Stimulated activated CD8-positive, alpha-beta memory T cell treated with anti-CD3 and anti-CD28 coated beads, Interleukin-12 subunit alpha, Interleukin-12 subunit beta, amount 100 ng/mL, for 1 hour (primary cell): ENCODE results near the gene KCNN3.

ENCODE experiments used
- DNase-seq: peaks from one replicate; pipeline ENCODE4 v3.0.0-alpha.2; 2020; ENCODE audit warnings: low read depth

KCNN3 gene

GRCh38 chr1:154840269-154841176 is 29.6 kb downstream of the KCNN3 start:
- DNase-seq: no peak

GRCh38 chr1:154839691-154840090 is 30.4 kb downstream of the KCNN3 start:
- no peak for DNase-seq

- no peak for DNase-seq
Observed at GRCh38 chr1:154838988-154839387, 31.1 kb downstream of the KCNN3 start.

- no peak for DNase-seq
Observed at GRCh38 chr1:154838461-154838860, 31.6 kb downstream of the KCNN3 start.

- DNase-seq: no peak
Observed at GRCh38 chr1:154837672-154838171, 32.4 kb downstream of the KCNN3 start.

- DNase-seq: no peak
Observed at GRCh38 chr1:154837034-154837671, 32.9 kb downstream of the KCNN3 start.

- no peak for DNase-seq
Observed at GRCh38 chr1:154835531-154836324, 34.4 kb downstream of the KCNN3 start.

GRCh38 chr1:154833841-154834240 is 36.2 kb downstream of the KCNN3 start:
- no peak for DNase-seq

GRCh38 chr1:154833209-154833608 is 36.9 kb downstream of the KCNN3 start:
- DNase-seq: no peak

GRCh38 chr1:154832384-154832783 is 37.7 kb downstream of the KCNN3 start:
- no peak for DNase-seq

- DNase-seq: no peak
Observed at GRCh38 chr1:154831462-154831861, 38.6 kb downstream of the KCNN3 start.

- DNase-seq: no peak
Observed at GRCh38 chr1:154829062-154829461, 41.0 kb downstream of the KCNN3 start.

- DNase-seq: no peak
Observed at GRCh38 chr1:154824179-154825000, 45.7 kb downstream of the KCNN3 start.

GRCh38 chr1:154822717-154823116 is 47.4 kb downstream of the KCNN3 start:
- no peak for DNase-seq

GRCh38 chr1:154822233-154822632 is 47.8 kb downstream of the KCNN3 start:
- DNase-seq: no peak

- DNase-seq: no peak
Observed at GRCh38 chr1:154821083-154821482, 49.0 kb downstream of the KCNN3 start.

- no peak for DNase-seq
Observed at GRCh38 chr1:154820646-154821045, 49.4 kb downstream of the KCNN3 start.

GRCh38 chr1:154819628-154820590 is 50.2 kb downstream of the KCNN3 start:
- DNase-seq: no peak

- no peak for DNase-seq
Observed at GRCh38 chr1:154818911-154819310, 51.2 kb downstream of the KCNN3 start.

GRCh38 chr1:154816937-154817336 is 53.1 kb downstream of the KCNN3 start:
- no peak for DNase-seq
